WI38 (cell line): ENCODE results near the gene GBA3.

Experiments
- H3K4me3 ChIP-seq: 2 replicates; pipeline ENCODE4 v1.5.1; 2011; ENCODE audit warnings: low read depth, mild to moderate bottlenecking, control low read depth, low read length
- CTCF ChIP-seq: IDR thresholded peaks from 2 replicates; pipeline ENCODE4 v1.5.1; 2012; ENCODE audit warnings: low read depth, mild to moderate bottlenecking, control low read depth, low read length

Gene GBA3

DNA sequence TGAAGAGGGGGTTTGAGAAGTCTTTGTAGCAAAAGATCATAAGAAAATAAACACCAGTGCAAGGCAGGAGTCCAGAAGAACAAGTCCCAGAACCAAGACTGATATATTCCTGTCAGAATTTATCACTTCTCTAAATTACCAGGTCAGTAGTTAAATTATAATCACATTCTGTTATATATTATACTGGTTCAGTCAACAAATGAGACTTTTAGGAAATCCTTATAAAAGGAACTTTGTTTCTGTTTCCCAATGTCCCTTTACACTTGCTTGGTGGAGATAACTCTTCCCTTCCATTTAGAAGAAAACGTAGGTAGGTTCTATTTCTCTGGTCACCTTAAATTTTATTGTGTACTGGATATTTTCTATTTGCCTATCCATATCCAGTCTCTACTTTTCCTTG is 21.1 kb downstream of the GBA3 start:
- TF ChIP-seq CTCF, result no peak

DNA sequence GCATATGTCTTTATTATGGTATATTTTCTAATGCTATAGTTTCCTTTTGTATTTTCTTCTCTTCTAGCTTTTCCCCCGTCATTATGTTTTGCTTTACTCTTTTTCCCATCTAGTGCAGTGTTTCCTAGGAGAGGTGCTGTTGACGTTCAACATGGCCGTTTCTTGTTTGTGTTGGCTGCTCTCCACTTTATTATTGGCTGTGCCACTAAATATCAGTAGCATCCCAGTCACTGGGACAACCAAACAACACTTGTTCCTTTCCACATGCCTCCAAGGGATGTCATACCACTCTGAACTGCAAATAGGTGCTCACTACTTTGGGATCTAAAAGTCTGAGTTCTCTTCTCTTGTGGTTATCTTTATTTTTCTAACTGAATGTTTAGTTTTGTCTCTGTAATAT is 26.5 kb downstream of the GBA3 start:
- TF ChIP-seq CTCF, result no peak
- no peak overlapping the region for H3K4me3 ChIP-seq

More for the DNA sequence above, 21.1 kb downstream of the GBA3 start:
- H3K4me3 ChIP-seq, result no peak overlapping the region

DNA sequence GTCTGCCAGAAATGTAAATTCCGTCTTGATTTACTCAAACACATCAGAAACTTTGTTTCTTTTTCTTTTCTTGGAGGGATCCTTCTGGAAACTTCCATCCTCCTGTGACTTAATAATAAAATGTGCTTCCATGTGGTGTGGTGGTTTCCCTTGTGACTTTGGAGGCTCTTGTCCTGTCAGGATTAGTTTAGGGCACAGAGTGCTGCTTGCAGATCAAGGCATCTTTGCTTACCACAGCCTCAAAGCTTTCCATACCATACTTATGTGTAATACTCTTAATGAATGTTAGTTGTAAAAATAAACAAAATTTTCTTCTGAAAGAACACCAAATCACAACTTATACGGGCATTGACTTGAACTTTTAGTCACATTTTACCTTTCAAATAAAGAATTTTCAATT is 27.4 kb downstream of the GBA3 start:
- no peak for TF ChIP-seq CTCF

DNA sequence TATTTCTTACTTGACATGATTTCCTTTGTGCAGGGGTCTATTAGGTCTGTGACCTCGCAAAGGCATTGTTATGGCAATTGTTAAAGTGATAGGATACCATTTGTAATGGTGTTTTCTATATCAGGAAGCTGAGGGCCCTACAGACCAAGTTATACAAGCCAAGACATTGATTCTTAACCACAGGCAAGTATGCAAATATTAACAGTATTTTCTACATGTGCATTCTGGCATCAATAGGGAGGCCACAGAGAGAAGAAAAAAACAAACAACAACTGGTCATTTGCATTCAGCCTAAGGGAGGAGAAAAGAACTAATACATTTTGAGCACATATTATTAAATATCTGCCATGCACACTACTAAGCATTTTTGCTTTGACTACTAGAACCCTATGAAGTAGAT is 28.5 kb downstream of the GBA3 start:
- no peak for TF ChIP-seq CTCF
- H3K4me3 ChIP-seq, result no peak overlapping the region

More for the DNA sequence above, 27.4 kb downstream of the GBA3 start:
- no peak overlapping the region for H3K4me3 ChIP-seq

DNA sequence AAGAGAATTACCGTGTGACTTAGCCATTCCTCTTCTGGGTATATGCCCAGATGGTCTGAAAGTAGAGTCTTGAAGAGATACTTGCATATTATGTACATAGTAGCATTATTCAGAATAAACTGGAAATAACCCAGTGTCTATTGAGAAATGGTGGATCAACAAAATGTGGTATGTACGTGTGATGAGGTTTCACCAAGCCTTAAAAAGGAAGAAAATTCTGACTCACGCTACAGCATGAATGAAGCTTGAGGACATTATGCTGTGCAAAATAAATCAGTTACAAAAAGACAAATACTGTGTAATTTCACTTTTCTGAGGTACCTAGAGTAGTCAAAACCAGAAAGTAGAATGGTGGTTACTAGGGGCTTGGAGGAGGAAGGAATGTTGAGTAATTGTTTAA is 37.3 kb downstream of the GBA3 start:
- TF ChIP-seq CTCF, result no peak
- no peak overlapping the region for H3K4me3 ChIP-seq

GRCh38 chr4:22733816-22734215 is 41.1 kb downstream of the GBA3 start:
- TF ChIP-seq CTCF, result no peak
- H3K4me3 ChIP-seq, result no peak overlapping the region

- TF ChIP-seq CTCF, result no peak
- H3K4me3 ChIP-seq, result no peak overlapping the region
Measured at GRCh38 chr4:22736912-22737311, 44.2 kb downstream of the GBA3 start.
